Testis (tissue), 2 donors: ENCODE results near the gene FYB1.

Experiments
- CTCF ChIP-seq, 3 experiments: fragments of 450-650 bp in 2 of 3; fragments of 200-600 bp in 1 of 3; sonication (generic) in 1 of 3; IDR thresholded peaks; one replicate each; pipeline ENCODE4 v1.5.1; 2016 to 2019; ENCODE audit warnings: antibody characterized with exemption in 3 of 3, mild to moderate bottlenecking in 2 of 3, moderate library complexity in 1 of 3
- POLR2A ChIP-seq: fragments of 450-650 bp; IDR thresholded peaks from one replicate; pipeline ENCODE4 v1.6.1; 2017; ENCODE audit warnings: antibody characterized with exemption, mild to moderate bottlenecking, moderate library complexity

- TF ChIP-seq CTCF (IDR thresholded peaks at IDR 0.05) (no peak), POLR2A (no peak)
Measured at GRCh38 chr5:39132792-39133191, 86.6 kb downstream of the FYB1 start.
